ENCODE data around the gene CBFA2T2. TPM values are rescaled to one million over a fixed set of nuclear protein-coding genes. Genes with fewer than 3 reads are reported as not detected.
A peak's percentile ranks its signal among the peaks of the same experiment; 100 is the strongest.
"Not testable (repeated sequence)": the region's sequence is repeated elsewhere in the genome, so short reads cannot be mapped to it uniquely, and the experiment has no call there.

CBFA2T2 gene
- total RNA-seq, 6 donors from 2014 or later: 10.0 to 35.6 (median 16.2) TPM

GRCh38 chr20:33450867-33451266 lies 39.0 kb upstream of the CBFA2T2 start:
- no peaks in the 10 kb centered on the region for H3K4me1 ChIP-seq
- no peaks in the 10 kb centered on the region for H3K27me3 ChIP-seq
- 64 to 67% methylated on average over 4 of the region's 4 CpGs for WGBS, 2 donors
- H3K36me3 ChIP-seq: no peaks in the 10 kb centered on the region
- DNase-seq (no peak), ATAC-seq (ENCODE audit: low FRiP score in 2 of 2) (no peak)
- TF ChIP-seq CTCF (IDR thresholded peaks at IDR 0.05): no peak
- TF ChIP-seq EP300 (IDR thresholded peaks at IDR 0.05): no peak
- no peak for TF ChIP-seq POLR2A (IDR thresholded peaks at IDR 0.05)
- TF ChIP-seq POLR2AphosphoS5 (IDR thresholded peaks at IDR 0.05): no peak
- H3K4me3 ChIP-seq: no peak overlapping the region
- no peak overlapping the region for H3K27ac ChIP-seq
- H3K9me3 ChIP-seq: no peaks in the 10 kb centered on the region

- WGBS, 2 donors: 23 to 50% methylated on average over 2 to 5 of the region's 6 CpGs
Observed at GRCh38 chr20:33456916-33457642, 32.8 kb upstream of the CBFA2T2 start.

GRCh38 chr20:33459599-33459998 lies 30.3 kb upstream of the CBFA2T2 start:
- H3K4me1 ChIP-seq: no peaks in the 10 kb centered on the region
- ATAC-seq (ENCODE audit: low FRiP score in 2 of 2) (no peak), DNase-seq (no peak)
- no peaks in the 10 kb centered on the region for H3K9me3 ChIP-seq
- 85% methylated on average over 7 of the region's 7 CpGs for WGBS, 2 donors
- no peak overlapping the region for H3K4me3 ChIP-seq
- H3K36me3 ChIP-seq: no peaks in the 10 kb centered on the region
- H3K27ac ChIP-seq: no peak overlapping the region
- no peak for TF ChIP-seq POLR2AphosphoS5 (IDR thresholded peaks at IDR 0.05)
- no peaks in the 10 kb centered on the region for H3K27me3 ChIP-seq

More at GRCh38 chr20:33456916-33457642, 32.8 kb upstream of the CBFA2T2 start:
- H3K27ac ChIP-seq, H3K4me3 ChIP-seq, H3K4me1 ChIP-seq, H3K9me3 ChIP-seq, H3K36me3 ChIP-seq, H3K27me3 ChIP-seq: not testable (repeated sequence)
- peak; percentile 87 to 94 (median 92) for TF ChIP-seq CTCF (IDR thresholded peaks at IDR 0.05)
- ATAC-seq (ENCODE audit: low FRiP score in 2 of 2) (peak; percentile 91 to 97), DNase-seq (peak; percentile 55 to 86)

- WGBS, 2 donors: 96 to 100% methylated on average over 5 of the region's 5 CpGs
- ATAC-seq (ENCODE audit: low FRiP score in 2 of 2) (no peak), DNase-seq (no peak)
- no peaks in the 10 kb centered on the region for H3K4me1 ChIP-seq
- TF ChIP-seq POLR2AphosphoS5 (IDR thresholded peaks at IDR 0.05) (no peak), CTCF (IDR thresholded peaks at IDR 0.05) (no peak), POLR2A (IDR thresholded peaks at IDR 0.05) (no peak), EP300 (IDR thresholded peaks at IDR 0.05) (no peak)
- H3K27ac ChIP-seq: no peak overlapping the region
- no peaks in the 10 kb centered on the region for H3K27me3 ChIP-seq
- no peak overlapping the region for H3K4me3 ChIP-seq
- H3K9me3 ChIP-seq: no peaks in the 10 kb centered on the region
- no peaks in the 10 kb centered on the region for H3K36me3 ChIP-seq
Observed at GRCh38 chr20:33460711-33461110, 29.2 kb upstream of the CBFA2T2 start.

- Histone ChIP-seq H3K36me3 (no peaks in the 10 kb centered on the region), H3K27me3 (no peaks in the 10 kb centered on the region), H3K4me1 (no peaks in the 10 kb centered on the region), H3K4me3 (no peak overlapping the region), H3K27ac (no peak overlapping the region), H3K9me3 (no peaks in the 10 kb centered on the region)
- 77 to 78% methylated on average over 7 of the region's 7 CpGs for WGBS, 2 donors
- no peak for TF ChIP-seq CTCF (IDR thresholded peaks at IDR 0.05)
- TF ChIP-seq POLR2A (IDR thresholded peaks at IDR 0.05): no peak
- no peak for TF ChIP-seq POLR2AphosphoS5 (IDR thresholded peaks at IDR 0.05)
- TF ChIP-seq EP300 (IDR thresholded peaks at IDR 0.05): no peak
- ATAC-seq (ENCODE audit: low FRiP score in 2 of 2) (peak in 1 of 2 donors; percentile 45), DNase-seq (no peak)
Observed at GRCh38 chr20:33463332-33464101, 26.4 kb upstream of the CBFA2T2 start.

- H3K4me3 ChIP-seq; H3K4me1 ChIP-seq; H3K36me3 ChIP-seq; H3K9me3 ChIP-seq; H3K27me3 ChIP-seq; ATAC-seq (ENCODE audit: low FRiP score in 2 of 2); H3K27ac ChIP-seq; DNase-seq: not testable (repeated sequence)
- WGBS, 2 donors: 75 to 81% methylated on average over 8 of the region's 8 CpGs
Observed at GRCh38 chr20:33464759-33465158, 25.1 kb upstream of the CBFA2T2 start.

Data from upper lobe of left lung (tissue), 6 donors.